ENCODE data around the gene TMEM44.
"Not testable (repeated sequence)": the region's sequence is repeated elsewhere in the genome, so short reads cannot be mapped to it uniquely, and the experiment has no call there.

TMEM44 gene

DNA sequence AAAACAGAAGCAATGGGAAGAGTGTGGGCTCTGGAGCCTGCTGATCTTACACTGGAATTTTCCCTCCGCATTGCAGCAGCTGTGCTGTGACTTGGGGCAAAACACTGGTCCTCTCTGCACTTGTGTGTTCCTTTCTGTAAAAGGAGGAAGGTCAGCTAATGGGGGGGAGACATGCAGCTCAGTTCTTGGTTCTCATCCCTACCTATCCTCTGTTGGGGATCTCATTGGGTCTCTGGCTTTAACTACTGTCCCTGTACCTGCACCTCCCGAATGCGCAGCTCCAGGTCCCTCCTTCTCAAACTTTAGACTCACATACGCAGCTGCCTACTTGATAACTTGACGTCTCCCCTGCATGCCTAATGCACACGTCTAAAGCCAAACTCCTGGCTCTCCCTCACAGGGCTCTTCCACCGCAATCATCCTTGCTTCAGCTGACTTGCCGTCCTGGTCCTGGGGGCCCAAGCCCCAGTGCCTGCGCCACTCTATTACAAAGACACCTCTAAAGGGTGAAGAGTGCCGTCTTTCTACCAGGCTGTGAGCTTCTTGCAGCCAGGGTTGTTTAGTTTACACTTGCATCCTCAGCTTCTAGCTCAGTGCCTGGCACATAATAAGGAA lies 5.9 kb upstream of the TMEM44 start:
- Histone ChIP-seq H3K4me3 (ENCODE audit: low read depth in 1 of 2, low read length in 2 of 2) (no peak overlapping the region), H3K36me3 (ENCODE audit: insufficient read depth, low read length) (peaks cover 23% of the 10 kb centered on the region), H3K9me3 (ENCODE audit: low read length) (no peaks in the 10 kb centered on the region), H3K4me1 (ENCODE audit: insufficient read depth, low read length) (no peaks in the 10 kb centered on the region), H3K27ac (ENCODE audit: low read depth, low read length) (no peak overlapping the region), H3K9ac (ENCODE audit: low read length) (no peak overlapping the region), H3K27me3 (ENCODE audit: control insufficient read depth in 1 of 2, insufficient read depth in 2 of 2, low read length in 2 of 2) (no peaks in the 10 kb centered on the region)

DNA sequence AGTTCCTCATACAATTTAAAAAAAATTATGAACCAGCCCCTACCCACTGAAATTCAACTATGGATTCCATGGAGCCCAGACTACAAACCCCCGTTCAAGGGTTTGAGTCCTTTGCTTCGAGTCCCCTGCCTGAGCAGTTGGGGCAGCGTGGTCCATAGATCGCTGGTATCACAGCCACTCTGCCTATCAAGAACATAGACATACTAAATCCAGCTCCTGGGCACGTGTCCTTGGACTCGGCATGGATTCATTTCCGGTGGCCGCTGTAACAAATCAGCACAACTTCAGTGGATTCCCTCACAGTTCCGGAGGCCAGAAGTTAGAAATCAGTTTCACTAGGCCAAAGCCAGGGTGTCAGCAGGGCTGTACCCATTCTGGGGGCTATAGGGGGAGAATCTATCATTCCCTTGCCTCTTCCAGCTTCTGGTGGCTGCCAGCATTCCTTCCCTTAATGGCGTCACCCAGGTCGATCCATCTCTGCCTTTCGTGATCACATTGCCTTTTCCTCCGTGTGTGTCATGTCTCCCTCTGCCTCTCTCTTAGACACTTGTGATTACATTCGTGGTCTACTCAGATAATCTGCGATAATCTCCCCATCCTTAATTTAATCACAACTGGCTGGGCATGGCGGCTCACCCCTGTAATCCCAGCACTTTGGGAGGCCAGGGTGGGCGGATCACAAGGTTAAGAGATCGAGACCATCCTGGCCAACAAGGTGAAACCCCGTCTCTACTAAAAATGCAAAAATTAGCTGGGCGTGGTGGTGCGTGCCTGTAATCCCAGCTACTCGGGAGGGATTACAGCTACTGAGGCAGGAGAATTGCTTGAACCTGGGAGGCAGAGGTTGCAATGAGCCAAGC lies 4.6 kb upstream of the TMEM44 start:
- H3K27me3 ChIP-seq (ENCODE audit: control insufficient read depth in 1 of 2, insufficient read depth in 2 of 2, low read length in 2 of 2): no peaks in the 10 kb centered on the region
- no peaks in the 10 kb centered on the region for H3K9me3 ChIP-seq (ENCODE audit: low read length)
- H3K9ac ChIP-seq (ENCODE audit: low read length): no peak overlapping the region
- H3K4me3 ChIP-seq (ENCODE audit: low read depth in 1 of 2, low read length in 2 of 2): no peak overlapping the region
- H3K36me3 ChIP-seq (ENCODE audit: insufficient read depth, low read length): peaks cover 19% of the 10 kb centered on the region
- no peak overlapping the region for H3K27ac ChIP-seq (ENCODE audit: low read depth, low read length)
- peaks cover 2% of the 10 kb centered on the region for H3K4me1 ChIP-seq (ENCODE audit: insufficient read depth, low read length)

DNA sequence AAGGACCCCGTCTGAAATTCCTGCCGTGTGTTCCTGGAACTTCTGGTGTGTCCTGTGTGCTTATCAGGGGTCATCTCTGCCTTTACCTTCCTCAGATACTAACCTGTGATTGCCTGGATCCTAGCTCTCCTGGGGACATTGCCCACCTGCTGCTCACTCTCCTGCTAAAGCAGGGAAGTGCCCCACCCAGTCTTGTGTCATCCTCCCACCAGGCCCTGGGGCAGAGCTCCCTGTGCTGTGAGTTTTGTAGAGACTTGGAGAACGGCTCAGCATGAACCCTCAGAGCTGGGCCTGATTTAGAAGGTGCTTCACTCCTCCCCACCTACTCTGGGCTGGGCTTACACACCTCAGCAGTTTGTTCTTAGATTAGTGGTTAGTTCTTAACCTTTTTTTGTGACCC lies 3.8 kb upstream of the TMEM44 start:
- Histone ChIP-seq H3K36me3 (ENCODE audit: insufficient read depth, low read length) (peaks cover 15% of the 10 kb centered on the region), H3K9ac (ENCODE audit: low read length) (no peak overlapping the region), H3K9me3 (ENCODE audit: low read length) (no peaks in the 10 kb centered on the region), H3K27ac (ENCODE audit: low read depth, low read length) (no peak overlapping the region), H3K27me3 (ENCODE audit: control insufficient read depth in 1 of 2, insufficient read depth in 2 of 2, low read length in 2 of 2) (no peaks in the 10 kb centered on the region), H3K4me1 (ENCODE audit: insufficient read depth, low read length) (peaks cover 9% of the 10 kb centered on the region), H3K4me3 (ENCODE audit: low read depth in 1 of 2, low read length in 2 of 2) (no peak overlapping the region)

DNA sequence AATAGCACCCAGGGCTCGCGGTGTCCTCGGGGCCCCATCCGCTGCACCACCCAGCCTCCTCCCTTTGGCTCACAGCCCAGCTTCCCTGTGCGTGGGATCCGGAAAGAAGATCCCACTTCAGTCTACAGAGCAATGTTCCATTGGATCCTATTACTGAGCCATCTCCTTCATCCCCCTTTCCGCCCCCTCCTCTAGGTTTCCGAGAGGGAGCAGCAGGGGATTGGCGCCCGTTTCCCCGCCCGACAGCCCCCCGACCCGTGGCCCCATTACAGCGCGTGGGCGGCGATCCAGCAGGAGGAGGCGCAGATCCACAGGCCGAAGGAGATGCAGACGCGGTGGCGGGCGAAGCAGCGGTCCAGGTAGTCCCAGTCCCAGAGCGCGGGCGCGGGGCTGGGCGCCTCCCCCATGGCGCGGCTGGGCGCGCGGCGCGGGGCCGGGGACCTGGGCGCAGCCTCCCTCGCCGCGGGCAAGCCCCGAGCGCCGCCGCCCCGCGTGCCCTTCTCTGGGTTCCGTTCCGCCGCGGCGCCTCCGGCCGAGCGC lies 340 bp downstream of the TMEM44 start:
- H3K36me3 ChIP-seq (ENCODE audit: insufficient read depth, low read length): no peaks in the 10 kb centered on the region
- peaks cover 9% of the 10 kb centered on the region for H3K4me1 ChIP-seq (ENCODE audit: insufficient read depth, low read length)
- H3K9ac ChIP-seq (ENCODE audit: low read length): no peak overlapping the region
- H3K4me3 ChIP-seq (ENCODE audit: low read depth in 1 of 2, low read length in 2 of 2): peak overlapping the region; percentile 47 to 49
- no peak overlapping the region for H3K27ac ChIP-seq (ENCODE audit: low read depth, low read length)
- H3K27me3 ChIP-seq (ENCODE audit: control insufficient read depth in 1 of 2, insufficient read depth in 2 of 2, low read length in 2 of 2): no peaks in the 10 kb centered on the region
- H3K9me3 ChIP-seq (ENCODE audit: low read length): no peaks in the 10 kb centered on the region

DNA sequence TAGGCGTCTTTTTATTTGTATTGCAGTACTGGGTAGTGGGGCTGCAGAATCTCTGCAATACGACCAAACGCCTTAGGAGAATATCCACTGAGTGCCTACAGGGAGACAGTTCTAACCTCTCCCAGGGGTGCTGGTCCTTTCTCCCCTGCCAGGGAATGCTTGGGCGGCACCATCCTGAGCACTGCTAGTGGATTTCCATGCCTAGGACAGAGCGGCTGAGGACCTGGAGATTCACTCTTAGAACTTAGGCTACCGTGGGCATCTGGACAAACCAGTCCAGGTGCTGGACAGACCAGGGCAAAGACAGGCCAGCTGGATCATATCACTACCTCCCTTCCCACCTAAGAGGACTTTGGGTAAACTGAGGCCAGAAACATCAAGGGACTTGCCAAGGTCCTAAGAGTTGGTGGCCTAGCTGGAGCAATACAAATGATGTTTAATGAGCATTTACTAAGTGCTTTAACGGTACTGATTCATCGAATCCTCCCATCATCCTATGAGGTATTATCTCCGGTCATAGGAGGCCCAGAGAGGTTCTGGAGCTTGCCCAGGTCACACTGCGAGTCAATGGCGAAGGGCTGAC lies 902 bp downstream of the TMEM44 start:
- H3K4me1 ChIP-seq (ENCODE audit: insufficient read depth, low read length): peaks cover 9% of the 10 kb centered on the region
- peak overlapping the region; percentile 47 to 49 for H3K4me3 ChIP-seq (ENCODE audit: low read depth in 1 of 2, low read length in 2 of 2)
- H3K36me3 ChIP-seq (ENCODE audit: insufficient read depth, low read length): no peaks in the 10 kb centered on the region
- H3K27me3 ChIP-seq (ENCODE audit: control insufficient read depth in 1 of 2, insufficient read depth in 2 of 2, low read length in 2 of 2): no peaks in the 10 kb centered on the region
- H3K27ac ChIP-seq (ENCODE audit: low read depth, low read length): no peak overlapping the region
- H3K9me3 ChIP-seq (ENCODE audit: low read length): no peaks in the 10 kb centered on the region
- H3K9ac ChIP-seq (ENCODE audit: low read length): no peak overlapping the region

DNA sequence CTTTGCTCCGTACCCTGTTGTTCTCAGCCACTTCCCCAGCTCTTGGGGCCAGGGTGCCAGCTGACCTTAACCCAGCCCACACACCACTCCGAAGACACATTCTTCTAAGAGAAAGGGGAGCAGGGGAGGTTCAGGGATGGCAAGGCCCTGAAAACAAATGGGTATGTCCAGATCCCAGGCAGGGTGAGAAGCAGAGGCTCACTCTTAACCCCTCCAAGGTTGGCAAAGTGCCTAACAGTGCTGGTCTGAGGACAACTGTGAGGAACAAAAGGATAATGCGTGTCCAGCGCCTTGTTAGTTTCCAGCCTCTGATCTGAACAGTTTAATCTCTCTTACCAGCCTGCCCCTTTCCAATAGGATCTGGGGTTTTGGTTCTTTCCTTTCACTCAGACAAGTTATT lies 1.5 kb downstream of the TMEM44 start:
- Histone ChIP-seq H3K4me1 (ENCODE audit: insufficient read depth, low read length) (peaks cover 9% of the 10 kb centered on the region), H3K36me3 (ENCODE audit: insufficient read depth, low read length) (no peaks in the 10 kb centered on the region), H3K9me3 (ENCODE audit: low read length) (no peaks in the 10 kb centered on the region), H3K27ac (ENCODE audit: low read depth, low read length) (no peak overlapping the region), H3K27me3 (ENCODE audit: control insufficient read depth in 1 of 2, insufficient read depth in 2 of 2, low read length in 2 of 2) (no peaks in the 10 kb centered on the region), H3K9ac (ENCODE audit: low read length) (no peak overlapping the region), H3K4me3 (ENCODE audit: low read depth in 1 of 2, low read length in 2 of 2) (no peak overlapping the region)

DNA sequence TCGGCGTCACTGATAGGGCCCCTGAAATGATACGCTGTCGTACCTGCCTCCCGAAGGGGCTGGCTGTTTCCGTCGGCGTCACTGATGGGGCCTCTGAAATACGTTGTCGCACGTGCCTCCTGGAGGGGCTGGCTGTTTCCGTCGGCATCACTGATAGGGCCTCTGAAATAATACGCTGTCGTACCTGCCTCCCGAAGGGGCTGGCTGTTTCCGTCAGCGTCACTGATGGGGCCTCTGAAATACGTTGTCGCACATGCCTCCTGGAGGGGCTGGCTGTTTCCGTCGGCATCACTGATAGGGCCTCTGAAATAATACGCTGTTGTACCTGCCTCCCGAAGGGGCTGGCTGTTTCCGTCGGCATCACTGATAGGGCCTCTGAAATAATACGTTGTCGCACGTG lies 2.5 kb downstream of the TMEM44 start:
- not testable (repeated sequence) for H3K4me3 ChIP-seq (ENCODE audit: low read depth in 1 of 2, low read length in 2 of 2); H3K36me3 ChIP-seq (ENCODE audit: insufficient read depth, low read length); H3K9me3 ChIP-seq (ENCODE audit: low read length); H3K4me1 ChIP-seq (ENCODE audit: insufficient read depth, low read length); H3K27me3 ChIP-seq (ENCODE audit: control insufficient read depth in 1 of 2, insufficient read depth in 2 of 2, low read length in 2 of 2); H3K27ac ChIP-seq (ENCODE audit: low read depth, low read length); H3K9ac ChIP-seq (ENCODE audit: low read length)

DNA sequence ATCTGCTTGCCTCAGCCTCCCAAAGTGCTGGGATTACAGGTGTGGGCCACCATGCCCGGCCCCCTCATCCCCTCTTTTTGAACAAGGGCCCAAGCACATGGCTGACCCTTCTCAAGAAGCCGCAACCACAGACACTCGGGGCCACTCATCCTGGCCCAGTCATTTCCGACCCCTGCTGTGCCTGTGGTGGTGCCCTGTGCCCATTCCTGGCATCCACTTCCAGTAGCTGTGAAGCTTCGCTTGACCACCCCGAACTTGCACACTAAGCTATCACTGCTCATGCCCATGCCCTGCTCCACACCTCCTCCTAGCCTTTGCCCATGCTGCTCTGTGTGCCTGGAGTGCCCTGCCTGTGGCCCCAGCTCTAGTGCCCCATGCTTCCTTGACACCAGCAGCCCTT lies 8.3 kb downstream of the TMEM44 start:
- H3K27me3 ChIP-seq (ENCODE audit: control insufficient read depth in 1 of 2, insufficient read depth in 2 of 2, low read length in 2 of 2): no peaks in the 10 kb centered on the region
- H3K4me1 ChIP-seq (ENCODE audit: insufficient read depth, low read length): no peaks in the 10 kb centered on the region
- no peak overlapping the region for H3K9ac ChIP-seq (ENCODE audit: low read length)
- no peaks in the 10 kb centered on the region for H3K9me3 ChIP-seq (ENCODE audit: low read length)
- no peak overlapping the region for H3K4me3 ChIP-seq (ENCODE audit: low read depth in 1 of 2, low read length in 2 of 2)
- no peak overlapping the region for H3K27ac ChIP-seq (ENCODE audit: low read depth, low read length)
- H3K36me3 ChIP-seq (ENCODE audit: insufficient read depth, low read length): peaks cover 4% of the 10 kb centered on the region

DNA sequence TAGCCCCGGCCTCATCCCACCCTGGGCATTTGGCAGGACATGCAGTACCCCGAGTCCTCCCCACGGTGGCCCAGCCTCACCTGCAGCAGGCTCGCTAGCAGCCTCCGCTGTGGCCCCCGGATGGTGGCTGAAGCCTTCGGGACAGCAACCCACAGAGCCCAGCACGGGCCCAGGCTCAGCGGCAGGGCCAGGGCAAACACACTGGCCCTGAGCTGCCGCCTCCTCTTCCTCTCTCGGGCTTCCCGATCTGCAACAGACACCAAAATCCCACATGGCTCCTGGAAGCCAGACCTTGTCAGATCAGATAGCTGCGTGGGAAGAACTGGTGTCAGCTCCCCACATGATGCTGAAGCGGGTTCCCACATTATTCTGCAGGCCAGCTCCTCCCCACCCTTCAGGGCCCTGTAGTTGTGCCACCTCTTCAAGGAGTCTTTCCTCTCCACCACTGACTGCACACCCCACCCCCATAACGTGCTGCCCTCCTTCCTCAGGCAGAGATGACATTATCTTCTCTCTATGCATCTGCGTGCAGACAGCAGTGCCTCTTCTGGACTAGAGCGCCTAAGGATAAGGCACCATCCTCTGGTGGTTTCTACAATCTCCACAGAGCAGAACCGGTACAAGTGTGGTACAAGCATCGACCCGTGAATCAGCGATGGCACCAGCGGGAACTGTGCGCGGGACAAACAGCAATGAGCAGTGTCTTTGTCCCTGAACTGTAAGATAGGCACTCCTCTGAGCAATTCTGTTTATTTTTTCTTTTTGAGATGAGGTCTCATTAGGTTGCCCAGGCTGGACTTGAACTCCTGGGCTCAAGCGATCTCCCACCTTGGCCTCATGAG lies 9.5 kb downstream of the TMEM44 start:
- no peak overlapping the region for H3K9ac ChIP-seq (ENCODE audit: low read length)
- H3K36me3 ChIP-seq (ENCODE audit: insufficient read depth, low read length): peaks cover 4% of the 10 kb centered on the region
- no peak overlapping the region for H3K4me3 ChIP-seq (ENCODE audit: low read depth in 1 of 2, low read length in 2 of 2)
- no peak overlapping the region for H3K27ac ChIP-seq (ENCODE audit: low read depth, low read length)
- H3K9me3 ChIP-seq (ENCODE audit: low read length): no peaks in the 10 kb centered on the region
- H3K27me3 ChIP-seq (ENCODE audit: control insufficient read depth in 1 of 2, insufficient read depth in 2 of 2, low read length in 2 of 2): no peaks in the 10 kb centered on the region
- no peaks in the 10 kb centered on the region for H3K4me1 ChIP-seq (ENCODE audit: insufficient read depth, low read length)

DNA sequence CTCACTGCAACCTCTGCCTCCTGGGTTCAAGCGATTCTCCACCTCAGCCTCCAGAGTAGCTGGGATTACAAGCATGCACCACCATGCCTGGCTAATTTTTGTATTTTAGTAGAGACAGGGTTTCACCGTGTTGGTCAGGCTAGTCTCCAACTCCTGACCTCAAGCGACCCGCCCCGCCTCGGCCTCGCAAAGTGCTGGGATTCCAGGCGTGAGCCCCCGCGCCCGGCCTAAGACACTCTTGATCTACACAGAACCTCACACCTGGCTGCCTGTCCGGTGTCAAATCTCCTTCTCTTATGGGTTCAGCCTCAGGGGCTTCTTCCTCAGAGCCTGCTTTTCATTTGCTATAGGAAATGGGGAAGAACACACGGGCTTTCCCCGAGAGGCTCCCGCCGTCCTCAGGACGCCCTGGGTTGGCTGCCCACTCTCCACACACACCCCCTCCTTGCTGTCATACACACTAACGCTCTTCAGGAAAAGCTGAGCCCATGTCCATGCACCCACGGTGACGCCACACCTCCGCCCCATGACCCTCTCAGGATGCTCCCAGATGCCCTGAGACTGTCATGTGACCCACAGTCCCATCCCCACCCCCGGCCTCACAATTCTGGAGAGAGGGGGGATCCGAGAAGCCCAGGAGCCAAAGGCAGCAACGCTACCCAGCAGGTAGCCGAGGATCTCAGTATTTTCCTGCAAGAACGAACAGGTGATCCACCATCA lies 10.4 kb downstream of the TMEM44 start:
- no peaks in the 10 kb centered on the region for H3K4me1 ChIP-seq (ENCODE audit: insufficient read depth, low read length)
- H3K4me3 ChIP-seq (ENCODE audit: low read depth in 1 of 2, low read length in 2 of 2): no peak overlapping the region
- H3K27ac ChIP-seq (ENCODE audit: low read depth, low read length): no peak overlapping the region
- H3K9me3 ChIP-seq (ENCODE audit: low read length): no peaks in the 10 kb centered on the region
- H3K27me3 ChIP-seq (ENCODE audit: control insufficient read depth in 1 of 2, insufficient read depth in 2 of 2, low read length in 2 of 2): no peaks in the 10 kb centered on the region
- H3K9ac ChIP-seq (ENCODE audit: low read length): no peak overlapping the region
- peaks cover 4% of the 10 kb centered on the region for H3K36me3 ChIP-seq (ENCODE audit: insufficient read depth, low read length)
